ENCODE measurements around the gene TANC2. TPM values are rescaled to one million over a fixed set of nuclear protein-coding genes. Genes with fewer than 3 reads are reported as not detected.

The TANC2 gene
- total RNA-seq, 4 donors from 2014 or later: 9.8 to 26.5 (median 14.3) TPM

DNA sequence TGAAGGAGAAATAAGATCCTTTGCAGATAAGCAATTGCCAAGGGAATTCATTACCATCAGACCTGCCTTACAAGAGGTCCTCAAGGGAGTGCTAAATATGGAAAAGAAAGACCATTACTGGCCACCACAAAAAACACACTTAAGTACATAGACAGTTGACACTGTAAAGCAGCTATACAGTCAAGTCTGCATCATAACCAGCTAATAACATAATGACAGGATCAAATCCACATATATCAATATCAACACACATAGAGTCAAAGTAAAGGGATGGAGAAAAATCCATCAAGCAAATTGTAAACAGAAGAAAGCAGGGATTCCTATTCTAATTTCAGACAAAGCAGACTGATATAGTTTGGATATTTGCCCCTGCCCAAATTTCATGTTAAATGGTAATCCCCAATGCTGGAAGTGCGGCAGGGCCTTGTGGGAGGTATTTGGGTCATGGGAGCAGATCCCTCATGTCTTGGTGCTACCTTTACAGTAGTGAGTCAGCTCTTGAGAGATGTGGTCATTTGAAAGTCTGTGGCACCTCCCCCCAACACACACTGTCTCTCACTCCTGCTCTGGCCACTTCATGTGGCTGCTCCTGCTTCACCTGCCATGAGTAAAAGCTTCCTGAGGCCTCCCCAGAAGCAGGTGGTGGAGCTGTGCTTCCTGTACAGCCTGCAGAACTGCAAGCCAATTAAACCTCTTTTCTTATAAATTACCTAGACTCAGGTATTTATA, 32.8 kb downstream of the TANC2 start:
- no peaks in the 10 kb centered on the region for H3K27me3 ChIP-seq
- H3K4me1 ChIP-seq: no peaks in the 10 kb centered on the region
- H3K27ac ChIP-seq: no peak overlapping the region
- TF ChIP-seq, protein P1, sequence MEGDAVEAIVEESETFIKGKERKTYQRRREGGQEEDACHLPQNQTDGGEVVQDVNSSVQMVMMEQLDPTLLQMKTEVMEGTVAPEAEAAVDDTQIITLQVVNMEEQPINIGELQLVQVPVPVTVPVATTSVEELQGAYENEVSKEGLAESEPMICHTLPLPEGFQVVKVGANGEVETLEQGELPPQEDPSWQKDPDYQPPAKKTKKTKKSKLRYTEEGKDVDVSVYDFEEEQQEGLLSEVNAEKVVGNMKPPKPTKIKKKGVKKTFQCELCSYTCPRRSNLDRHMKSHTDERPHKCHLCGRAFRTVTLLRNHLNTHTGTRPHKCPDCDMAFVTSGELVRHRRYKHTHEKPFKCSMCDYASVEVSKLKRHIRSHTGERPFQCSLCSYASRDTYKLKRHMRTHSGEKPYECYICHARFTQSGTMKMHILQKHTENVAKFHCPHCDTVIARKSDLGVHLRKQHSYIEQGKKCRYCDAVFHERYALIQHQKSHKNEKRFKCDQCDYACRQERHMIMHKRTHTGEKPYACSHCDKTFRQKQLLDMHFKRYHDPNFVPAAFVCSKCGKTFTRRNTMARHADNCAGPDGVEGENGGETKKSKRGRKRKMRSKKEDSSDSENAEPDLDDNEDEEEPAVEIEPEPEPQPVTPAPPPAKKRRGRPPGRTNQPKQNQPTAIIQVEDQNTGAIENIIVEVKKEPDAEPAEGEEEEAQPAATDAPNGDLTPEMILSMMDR (IDR thresholded peaks at IDR 0.05): no peak
- no peak for TF ChIP-seq POLR2A (IDR thresholded peaks at IDR 0.05)
- H3K4me3 ChIP-seq: no peak overlapping the region
- no peaks in the 10 kb centered on the region for H3K9me3 ChIP-seq
- intact Hi-C loops (cut with DNase I): no loop called here
- no peak for DNase-seq
- 80 to 100% methylated on average over 1 of the region's 1 CpG for WGBS, 2 donors
- no peaks in the 10 kb centered on the region for H3K36me3 ChIP-seq

GRCh38 chr17:62999736-63000135, 33.7 kb downstream of the TANC2 start:
- no peaks in the 10 kb centered on the region for H3K27me3 ChIP-seq
- no peaks in the 10 kb centered on the region for H3K36me3 ChIP-seq
- H3K4me1 ChIP-seq: no peaks in the 10 kb centered on the region
- intact Hi-C loops (cut with DNase I): no loop called here
- 86 to 91% methylated on average over 3 of the region's 3 CpGs for WGBS, 2 donors
- TF ChIP-seq, protein P1 (IDR thresholded peaks at IDR 0.05): no peak
- no peaks in the 10 kb centered on the region for H3K9me3 ChIP-seq
- DNase-seq: no peak
- no peak overlapping the region for H3K4me3 ChIP-seq
- H3K27ac ChIP-seq: no peak overlapping the region

GRCh38 chr17:63001689-63002394, 35.8 kb downstream of the TANC2 start:
- Histone ChIP-seq H3K4me1 (no peaks in the 10 kb centered on the region), H3K36me3 (no peaks in the 10 kb centered on the region), H3K27me3 (no peaks in the 10 kb centered on the region), H3K4me3 (no peak overlapping the region), H3K27ac (no peak overlapping the region), H3K9me3 (no peaks in the 10 kb centered on the region)
- TF ChIP-seq POLR2A (IDR thresholded peaks at IDR 0.05): no peak
- TF ChIP-seq, protein P1 (IDR thresholded peaks at IDR 0.05): no peak
- intact Hi-C loops (cut with DNase I): no loop called here
- 68 to 81% methylated on average over 4 to 5 of the region's 5 CpGs for WGBS, 2 donors
- no peak for DNase-seq

GRCh38 chr17:63002625-63003024, 36.6 kb downstream of the TANC2 start:
- H3K4me3 ChIP-seq: no peak overlapping the region
- WGBS, 2 donors: 86 to 89% methylated on average over 2 of the region's 2 CpGs
- TF ChIP-seq POLR2A (IDR thresholded peaks at IDR 0.05): no peak
- TF ChIP-seq, protein P1 (IDR thresholded peaks at IDR 0.05): no peak

DNA sequence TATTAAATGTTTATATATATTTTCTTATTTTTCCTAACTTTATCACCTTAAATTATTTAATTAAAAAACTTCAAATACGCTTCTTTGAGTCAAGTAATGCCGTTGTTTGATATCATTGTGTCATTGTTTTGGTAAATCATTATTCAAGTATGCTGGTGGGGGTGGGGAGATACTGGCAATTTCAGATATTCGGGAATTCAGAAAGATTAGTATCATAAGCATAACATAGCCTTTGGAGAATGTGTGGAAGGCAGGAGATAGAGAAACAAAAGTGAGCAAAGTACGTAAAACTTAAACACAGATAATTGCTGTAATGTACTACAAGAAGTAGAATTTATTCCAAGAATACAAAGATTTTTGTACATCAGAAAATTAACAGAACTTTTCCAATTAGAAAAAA, 49.8 kb downstream of the TANC2 start:
- H3K27me3 ChIP-seq: no peaks in the 10 kb centered on the region
- intact Hi-C loops (cut with DNase I): no loop called here
- no peak overlapping the region for H3K4me3 ChIP-seq
- WGBS, 2 donors: 72 to 87% methylated on average over 4 of the region's 4 CpGs
- H3K9me3 ChIP-seq: no peaks in the 10 kb centered on the region
- TF ChIP-seq, protein P1 (IDR thresholded peaks at IDR 0.05): no peak
- no peak for TF ChIP-seq POLR2A (IDR thresholded peaks at IDR 0.05)
- H3K36me3 ChIP-seq: peaks cover 0 to 2% (median 0%) of the 10 kb centered on the region in 3 donors
- no peak overlapping the region for H3K27ac ChIP-seq
- H3K4me1 ChIP-seq: peaks cover 0 to 4% (median 0%) of the 10 kb centered on the region in 3 donors
- no peak for DNase-seq

More at GRCh38 chr17:63002625-63003024, 36.6 kb downstream of the TANC2 start:
- no peak for DNase-seq
- no peaks in the 10 kb centered on the region for H3K9me3 ChIP-seq
- H3K27ac ChIP-seq: no peak overlapping the region
- no peaks in the 10 kb centered on the region for H3K27me3 ChIP-seq
- H3K4me1 ChIP-seq: no peaks in the 10 kb centered on the region
- H3K36me3 ChIP-seq: no peaks in the 10 kb centered on the region
- intact Hi-C loops (cut with DNase I): no loop called here

Measured in esophagus squamous epithelium (tissue), 5 donors.